Measurements from ENCODE around the gene INPP5A.

Gene INPP5A

DNA sequence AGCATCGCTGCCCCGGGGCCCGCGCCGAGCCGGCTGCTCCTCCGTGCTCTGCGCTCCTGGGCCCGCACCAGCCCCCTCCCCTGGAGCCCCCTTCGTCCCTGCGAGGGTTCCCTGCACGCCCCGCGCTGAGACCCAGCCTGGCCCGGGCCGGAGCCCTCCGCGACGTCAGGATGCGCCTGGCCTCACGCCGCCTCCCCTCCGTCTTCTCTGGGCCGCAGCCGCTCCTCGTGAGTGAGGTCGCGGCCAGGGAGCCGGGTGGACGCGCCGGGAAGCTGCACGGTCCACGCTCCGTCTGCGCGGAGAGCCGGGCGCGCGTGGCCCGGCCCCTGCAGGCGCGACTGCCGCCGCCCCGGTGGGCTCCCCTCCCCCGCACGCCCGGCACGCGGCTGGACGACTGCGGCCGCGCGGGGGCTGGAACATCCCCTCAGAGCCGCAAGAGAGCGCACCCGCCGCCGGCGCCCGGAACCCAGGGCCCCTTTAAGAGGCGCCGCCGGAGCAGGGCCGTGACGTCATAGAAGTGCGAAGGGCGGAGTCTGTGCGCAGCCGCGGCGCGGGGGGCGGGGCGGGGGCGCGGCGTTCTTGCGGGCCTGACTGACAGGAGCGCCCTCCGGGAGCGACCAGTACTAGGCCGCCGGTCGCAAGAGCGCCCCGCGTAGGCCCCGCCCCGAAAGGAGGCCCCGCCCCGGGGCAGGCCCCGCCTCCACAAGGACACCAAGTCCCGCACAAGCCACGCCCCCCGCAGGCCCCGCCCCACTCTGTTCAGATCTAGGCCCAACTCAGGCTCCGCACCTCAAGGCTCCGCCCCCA is 507 bp upstream of the INPP5A start:
- FAIRE-seq = no peak

DNA sequence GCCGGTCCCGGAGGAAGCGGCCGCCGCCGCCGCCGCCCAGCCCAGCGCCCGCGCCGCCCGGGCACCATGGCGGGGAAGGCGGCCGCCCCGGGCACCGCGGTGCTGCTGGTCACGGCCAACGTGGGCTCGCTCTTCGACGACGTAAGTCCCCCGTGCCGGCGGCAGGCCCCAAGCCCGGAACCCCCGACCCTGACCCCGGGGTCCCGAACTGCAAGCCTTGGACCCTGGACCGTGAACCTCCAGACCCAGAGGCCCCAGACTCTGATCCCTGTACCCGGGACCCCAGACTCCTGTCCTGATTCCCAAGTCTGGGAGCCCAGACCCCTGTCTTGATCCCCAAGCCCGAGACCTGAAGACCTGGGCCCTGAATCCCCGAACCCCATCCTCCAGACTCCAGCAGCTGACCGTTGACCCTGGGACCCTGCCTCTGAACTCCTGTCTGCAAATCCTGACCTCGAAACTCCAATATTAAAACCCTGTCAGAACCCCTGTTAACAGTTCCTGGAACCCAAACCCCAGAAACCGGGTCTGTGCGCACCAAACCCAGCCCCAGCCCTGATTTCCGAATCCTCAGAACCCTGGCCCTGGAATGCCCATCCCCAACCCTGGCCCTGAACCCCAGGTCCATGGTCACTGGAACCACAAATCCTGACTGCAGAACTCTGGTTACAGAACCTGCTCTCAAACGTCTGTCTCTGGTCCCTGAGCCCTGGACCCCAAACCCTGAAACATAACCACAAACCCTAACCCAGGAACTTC is 623 bp downstream of the INPP5A start:
- no peak for FAIRE-seq

DNA sequence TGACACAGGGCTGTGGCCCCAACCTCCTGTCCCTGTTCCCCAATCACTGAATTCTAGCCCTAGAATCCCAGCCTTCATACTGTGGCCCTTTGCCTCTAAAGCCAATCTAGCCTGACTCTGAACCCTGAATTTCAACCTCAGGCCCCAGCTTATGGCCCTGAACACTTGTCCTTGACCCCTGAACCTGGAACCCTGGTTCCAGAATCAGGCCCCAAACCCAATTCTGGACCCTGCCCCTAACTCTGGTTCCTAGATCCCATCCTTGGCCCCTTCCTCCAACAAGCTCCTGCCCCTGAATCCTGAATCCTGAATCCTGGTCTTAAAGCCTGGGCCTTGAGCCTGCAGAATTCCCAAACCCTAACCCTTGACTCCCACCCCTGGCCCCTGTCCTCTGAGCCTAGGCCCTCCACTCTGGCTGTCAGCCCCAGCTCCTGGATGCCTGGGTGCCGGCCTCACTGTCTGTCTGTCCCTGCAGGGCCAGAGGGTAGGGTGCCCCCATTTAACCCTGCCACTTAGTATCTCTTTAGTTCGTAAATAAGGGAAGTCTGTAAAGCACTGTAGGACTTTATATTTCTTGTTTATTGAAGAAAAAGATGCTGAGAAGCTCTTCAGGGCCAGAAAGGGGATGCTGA is 1.3 kb downstream of the INPP5A start:
- FAIRE-seq = no peak

DNA sequence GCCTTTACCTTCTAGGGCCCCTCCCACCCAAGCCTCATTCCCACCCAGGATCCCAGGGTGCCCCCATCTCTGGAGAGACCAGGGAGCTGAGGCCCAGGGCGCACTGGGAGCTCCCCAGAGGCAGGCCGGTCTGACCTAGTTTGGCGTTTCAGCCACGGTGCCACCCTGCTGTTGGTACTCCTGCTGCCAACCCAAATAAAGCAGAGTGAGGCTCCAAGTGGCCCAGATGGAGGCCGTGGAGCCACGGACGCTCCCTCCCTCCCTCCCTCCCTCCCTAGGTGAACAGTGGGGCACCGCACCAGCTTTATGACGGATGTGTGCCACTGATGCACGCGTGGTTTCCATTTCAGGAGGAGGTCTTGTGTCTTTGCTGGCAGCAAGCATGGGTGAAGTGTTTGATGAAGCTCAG is 1.8 kb downstream of the INPP5A start:
- no peak for FAIRE-seq

DNA sequence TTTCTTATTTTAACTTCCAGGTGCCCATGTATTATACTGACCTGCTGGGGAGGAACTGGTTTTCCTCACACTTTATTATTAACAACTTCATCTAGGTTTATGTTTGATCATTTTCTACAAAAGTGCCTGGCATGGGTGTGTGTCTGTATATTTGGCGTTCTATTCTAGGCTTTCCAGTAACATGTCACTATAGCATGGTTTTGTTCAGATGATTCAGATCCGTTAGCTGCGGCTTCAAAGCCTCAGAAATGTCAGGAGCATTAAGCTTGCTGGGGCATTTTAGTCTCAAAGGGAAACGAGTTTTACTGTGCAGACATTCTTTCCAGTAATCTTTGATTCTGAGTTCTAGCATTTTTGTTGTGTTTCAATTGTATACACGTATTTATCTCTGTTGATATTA is 2.3 kb downstream of the INPP5A start:
- FAIRE-seq = no peak

DNA sequence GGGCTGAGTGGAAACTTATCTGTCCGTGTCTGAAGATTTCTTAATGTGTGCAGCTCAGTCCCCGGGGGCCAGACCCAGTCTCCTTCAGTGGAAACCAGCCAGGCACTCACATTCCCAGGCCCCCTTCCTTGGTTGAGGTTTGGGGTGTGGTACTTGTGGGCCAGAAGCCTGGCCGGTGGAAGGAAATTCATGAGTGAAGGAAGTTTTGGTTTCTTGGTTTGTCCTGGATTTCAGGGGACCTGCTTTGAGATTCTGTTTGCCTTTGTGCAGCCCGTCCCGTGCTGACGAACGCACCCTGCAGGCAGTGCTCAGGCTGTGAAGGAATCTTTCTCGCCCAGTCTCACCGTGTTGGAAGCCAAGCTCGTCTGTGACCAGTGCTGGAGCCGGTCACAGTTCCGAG is 2.9 kb downstream of the INPP5A start:
- FAIRE-seq = no peak

DNA sequence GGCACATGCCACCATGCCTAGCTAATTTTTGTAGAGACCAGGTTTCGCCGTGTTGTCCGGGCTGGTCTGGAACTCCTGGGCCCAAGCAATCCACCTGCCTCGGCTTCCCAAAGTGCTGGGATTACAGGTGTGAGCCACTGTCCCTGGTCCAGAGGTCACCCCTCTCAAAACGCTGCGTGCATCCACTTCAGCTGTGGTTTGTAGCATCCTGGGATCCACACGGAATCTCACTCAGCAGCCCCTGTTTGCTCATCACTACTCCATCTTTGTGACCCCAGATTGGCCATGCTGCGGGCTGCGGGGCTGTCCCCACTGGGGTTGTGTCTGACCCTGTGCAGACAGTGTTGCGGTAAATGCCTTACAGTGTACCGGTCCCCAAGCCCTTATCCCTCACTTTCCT is 3.5 kb downstream of the INPP5A start:
- no peak for FAIRE-seq

DNA sequence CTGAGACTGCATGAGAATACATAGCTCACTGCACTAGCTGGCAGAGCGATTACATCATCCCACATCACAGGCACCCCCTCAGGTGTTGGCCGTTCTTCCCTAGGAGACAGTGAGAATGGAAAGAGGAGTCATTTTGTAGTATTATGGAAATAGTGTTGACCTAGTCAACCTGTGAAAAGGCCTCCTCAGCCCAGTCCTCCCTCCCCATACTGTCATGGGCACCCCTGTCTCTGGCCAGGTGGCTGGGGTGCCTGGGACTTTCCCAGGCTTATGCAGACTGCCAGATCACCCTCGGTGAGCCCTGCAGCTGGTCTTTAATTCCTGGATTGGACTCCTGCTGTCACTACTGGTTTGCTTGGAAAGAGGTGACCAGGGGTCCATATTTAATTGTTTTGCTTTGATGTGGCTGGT is 4.0 kb downstream of the INPP5A start:
- no peak for FAIRE-seq

DNA sequence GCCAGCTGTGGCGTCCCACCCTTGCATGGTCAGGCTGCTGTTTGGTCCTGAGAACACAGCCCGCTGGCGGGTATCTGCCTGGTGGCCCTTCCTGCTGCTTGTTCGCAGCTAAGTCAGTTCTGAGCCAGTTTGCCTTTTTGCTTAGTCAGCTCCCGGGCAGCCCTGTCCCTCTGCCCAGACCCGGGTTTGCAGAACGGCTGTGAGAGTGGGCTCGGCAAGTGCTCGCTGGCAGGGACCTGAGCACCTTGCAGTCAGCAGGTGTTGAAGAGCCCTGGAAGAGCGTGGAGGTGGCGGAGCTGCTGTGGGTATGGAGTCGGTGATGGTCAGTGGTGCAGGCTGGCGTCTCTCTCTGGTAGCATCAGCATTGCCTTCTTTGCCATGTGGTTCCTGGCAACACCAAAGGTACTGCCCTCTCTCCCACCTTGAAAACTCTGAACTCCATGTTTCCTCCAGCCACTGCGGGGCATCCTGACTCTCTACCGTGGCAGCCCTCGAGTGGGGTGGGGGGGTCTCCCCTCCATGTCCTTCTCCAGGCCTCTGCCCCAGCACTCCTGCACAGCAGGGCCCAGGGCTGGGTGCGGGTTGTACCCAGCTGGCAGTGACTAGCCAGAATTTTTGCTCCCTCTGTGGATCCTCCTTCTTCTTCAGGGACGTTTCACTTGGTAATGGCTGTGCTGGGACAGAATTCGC is 4.6 kb downstream of the INPP5A start:
- no peak for FAIRE-seq

DNA sequence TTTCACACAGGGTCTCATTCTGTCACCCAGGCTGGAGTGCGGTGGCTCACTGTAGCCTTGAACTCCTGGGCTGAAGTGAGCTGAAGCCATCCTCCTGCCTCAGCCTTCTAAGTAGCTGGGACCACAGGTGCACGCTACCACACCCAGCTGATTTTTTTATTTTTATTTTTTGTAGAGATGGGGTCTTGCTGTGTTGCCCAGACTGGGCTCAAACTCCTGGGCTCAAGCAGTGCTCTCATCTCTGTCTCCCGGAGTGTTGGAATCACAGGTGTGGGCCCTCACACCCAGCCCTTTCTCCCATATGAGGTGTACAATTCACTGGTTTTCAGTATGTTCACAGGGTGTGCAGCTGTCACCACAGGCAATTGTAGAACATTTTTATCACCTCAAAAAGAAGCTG is 5.2 kb downstream of the INPP5A start:
- no peak for FAIRE-seq

DNA sequence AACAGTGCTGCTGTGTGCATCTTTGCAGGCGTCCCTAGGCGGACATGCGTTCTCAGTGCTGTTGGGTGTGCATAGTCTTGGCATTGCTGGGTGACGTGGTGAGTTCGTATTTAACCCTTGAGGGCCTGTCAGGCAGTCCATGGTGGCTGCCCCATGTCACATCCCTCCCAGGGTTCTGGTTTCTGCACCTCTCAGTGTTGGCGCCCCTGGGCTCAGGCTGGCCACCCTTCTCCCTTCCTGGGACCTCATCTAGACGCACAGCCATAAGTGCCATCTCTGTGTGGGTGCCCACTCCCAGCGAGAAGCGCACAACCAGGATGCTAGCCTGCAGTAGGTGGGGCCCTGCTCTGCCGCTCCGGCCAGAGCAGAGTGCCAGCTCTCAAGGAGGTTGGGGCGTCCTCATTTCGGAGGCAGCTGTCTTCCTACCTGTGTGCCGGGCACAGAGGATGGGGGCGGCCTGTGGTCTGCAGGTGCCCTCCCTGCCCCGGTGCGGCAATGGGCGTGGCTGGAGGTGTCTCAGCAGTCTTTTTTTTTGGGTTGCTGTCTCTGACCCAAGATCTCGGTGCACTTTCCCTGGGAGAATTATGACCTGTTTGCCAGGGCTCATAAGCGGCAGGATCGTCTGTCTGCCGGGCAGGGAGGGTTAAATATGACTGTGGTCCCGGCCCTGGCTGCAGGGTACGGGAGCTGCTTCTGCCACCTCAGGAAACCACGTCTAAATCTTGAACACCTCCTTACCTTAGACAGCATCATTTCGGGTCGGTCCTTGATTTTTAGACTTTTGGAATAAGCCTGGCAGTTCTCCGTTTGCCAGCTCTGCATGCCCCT is 6.5 kb downstream of the INPP5A start:
- no peak for FAIRE-seq

DNA sequence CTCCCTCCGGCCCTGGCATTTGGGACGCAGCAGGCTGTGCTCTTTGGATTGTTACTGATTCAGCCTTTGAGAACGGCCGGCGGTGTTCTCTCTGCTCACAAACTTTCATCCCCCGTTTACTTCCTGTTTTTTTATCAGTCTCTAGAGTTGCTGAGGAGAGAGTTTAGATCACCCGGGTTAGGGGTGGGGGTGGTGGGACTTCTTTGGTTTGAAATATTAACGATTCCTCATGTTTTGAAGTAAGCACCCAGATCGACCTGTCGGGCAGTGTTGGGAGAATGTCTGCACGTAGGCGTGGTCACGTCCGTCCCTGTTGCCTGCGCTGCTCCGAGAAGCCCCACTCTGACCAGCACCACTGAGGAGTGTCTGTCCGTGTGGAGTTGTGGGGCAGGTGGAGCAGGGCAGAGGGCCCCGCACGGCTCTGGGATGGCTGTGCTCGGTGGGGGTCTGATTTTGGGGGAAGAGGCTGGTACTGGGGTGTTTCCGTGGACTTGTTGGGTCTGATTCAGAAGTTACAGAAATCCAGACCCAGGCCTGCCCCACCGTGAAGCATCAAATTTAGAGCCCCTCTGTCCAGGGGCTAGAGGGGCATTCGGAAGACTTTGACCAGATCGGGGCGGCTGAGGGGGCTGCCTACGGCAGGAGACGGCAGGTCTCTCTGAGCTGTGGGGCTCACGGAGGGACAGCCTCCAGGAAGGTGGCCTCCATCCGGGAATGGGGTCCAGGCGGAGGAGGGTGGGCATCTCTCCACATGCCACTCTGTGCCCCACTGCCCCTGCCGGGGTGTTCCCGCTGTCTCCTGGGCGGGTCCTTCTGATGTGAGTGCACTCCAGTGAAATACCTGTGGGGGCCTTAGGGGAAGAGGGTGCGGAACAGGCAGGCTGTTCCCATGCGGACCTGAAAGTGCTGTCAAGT is 7.4 kb downstream of the INPP5A start:
- no peak for FAIRE-seq

DNA sequence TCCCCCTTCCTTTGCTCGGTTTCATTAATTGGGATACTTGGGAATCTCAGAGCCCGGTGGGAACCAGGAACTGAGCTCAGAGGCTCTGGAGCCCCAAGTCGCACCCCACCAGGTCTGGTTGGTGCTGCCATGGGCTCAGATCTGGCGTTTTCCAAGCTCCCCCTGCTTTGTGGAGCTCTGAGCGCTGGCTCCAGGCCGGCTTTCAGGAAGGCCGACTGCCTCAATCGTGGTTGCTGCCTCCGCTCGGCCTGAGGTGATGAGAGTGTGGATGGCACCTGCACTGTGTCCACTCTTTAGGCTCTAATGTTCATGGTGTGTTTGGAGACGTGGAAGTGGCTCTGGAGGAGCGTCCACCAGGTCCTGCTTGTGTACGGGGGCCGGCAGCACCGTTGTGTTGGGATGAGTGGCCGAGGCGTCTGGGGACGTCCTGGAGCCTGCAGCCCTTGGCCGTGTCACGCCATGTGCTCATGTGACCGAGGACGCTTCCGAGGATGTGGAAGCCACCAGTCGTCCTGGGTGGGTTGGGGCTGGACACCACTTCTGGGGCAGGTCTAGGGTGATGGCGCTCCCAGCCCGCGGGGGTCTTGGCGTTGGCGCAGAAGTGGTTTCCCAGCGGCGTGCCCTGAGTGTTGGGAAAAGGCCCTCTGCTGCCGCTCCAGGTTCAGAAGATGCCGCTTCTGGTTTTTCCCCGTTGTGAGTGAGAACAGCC is 8.2 kb downstream of the INPP5A start:
- no peak for FAIRE-seq

DNA sequence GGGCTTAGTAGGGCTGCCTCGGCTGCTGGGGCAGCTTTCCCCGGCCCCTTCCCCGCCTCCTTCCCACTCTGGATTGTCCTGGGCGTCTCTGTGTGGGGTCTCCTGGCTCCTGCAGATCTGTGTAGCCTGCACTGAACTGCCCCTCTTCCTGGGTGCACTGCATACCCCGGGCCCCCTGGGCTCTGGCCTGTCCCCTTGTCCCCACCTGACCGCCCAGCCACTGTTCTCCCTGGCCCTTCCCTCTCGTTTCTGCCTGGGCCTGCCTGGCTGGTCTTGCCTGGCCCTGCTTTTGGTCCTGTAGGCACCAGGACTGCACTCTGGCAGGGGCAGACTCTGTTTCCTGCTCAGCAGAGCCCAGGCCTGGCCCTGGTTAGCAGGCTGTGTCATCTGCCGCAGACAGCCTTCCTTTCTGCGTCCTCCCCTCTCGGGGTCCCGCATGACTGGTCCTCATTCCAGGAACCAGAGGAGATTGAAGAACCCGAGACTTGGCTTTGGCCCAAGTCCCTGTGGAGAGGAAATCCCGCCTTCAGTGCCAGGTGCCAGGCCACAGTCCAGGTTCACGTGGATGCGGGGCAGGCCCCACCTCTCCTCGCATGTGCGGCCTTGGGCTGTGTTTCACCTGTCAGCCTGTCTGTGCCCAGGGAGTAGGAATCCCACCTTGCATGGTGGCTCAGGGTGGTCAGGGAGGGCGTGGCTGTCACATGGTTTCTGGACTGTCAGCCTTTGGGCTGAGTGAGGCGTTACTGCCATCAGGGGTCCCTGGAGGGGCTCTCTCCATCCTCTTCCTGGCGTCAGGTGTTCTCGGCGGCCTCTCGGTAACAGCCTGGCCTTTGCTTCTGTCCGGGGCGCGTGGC is 9.2 kb downstream of the INPP5A start:
- FAIRE-seq = no peak

DNA sequence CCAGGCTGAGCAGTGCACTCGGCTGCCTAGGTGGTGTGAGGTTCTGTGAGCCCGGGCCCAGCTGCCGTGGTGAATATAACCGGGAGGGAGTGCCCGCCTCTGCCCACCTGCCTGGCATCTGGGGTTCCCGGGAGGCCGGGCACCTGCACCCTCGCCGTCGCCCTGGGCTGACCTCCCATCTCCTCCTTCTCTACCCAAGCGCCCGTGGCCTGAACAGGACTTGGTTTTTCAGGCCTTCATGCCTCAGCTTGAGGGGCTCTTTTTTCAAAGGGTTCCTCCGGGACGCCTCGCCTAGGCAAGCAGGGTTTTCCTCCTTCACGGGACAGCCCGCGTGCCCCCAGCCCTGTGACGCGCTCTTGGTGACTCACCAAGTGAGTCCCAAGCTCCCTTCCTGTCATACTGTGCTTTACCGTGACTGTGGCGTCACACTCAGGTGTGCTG is 9.9 kb downstream of the INPP5A start:
- FAIRE-seq = no peak

DNA sequence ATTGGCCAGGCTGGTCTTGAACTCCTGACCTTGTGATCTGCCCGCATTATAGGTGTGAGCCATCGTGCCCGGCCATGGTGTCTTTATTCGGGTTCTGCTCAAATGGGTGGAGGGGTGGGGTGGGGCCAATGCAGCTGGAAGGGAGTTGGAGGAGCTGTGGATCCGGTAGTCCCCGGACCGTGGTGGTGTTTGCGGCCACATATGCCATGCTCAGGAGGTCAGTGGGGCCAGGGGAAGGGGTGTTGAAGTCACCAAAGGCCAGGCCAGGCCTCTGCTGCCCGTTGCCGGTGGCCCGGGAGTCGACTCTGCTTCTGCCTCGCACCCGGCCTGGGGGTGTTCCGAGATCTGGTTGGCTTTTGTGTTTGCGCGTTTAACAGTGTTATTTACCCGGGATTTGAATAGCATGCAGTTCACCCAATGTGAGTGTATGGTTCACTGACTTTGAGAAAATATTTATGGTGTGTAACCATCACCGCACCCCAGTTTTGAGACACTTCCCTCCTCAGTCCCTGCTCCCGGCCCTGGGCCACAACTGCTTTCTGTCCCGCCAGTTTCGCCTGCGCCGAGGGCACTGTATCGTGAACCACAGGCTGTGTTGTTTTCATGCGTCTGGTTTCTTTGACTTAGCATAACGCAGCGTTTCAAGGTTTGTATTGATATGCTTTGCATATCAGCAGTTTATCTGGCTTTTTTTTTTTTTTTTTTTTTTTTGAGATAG is 10.7 kb downstream of the INPP5A start:
- no peak for FAIRE-seq

DNA sequence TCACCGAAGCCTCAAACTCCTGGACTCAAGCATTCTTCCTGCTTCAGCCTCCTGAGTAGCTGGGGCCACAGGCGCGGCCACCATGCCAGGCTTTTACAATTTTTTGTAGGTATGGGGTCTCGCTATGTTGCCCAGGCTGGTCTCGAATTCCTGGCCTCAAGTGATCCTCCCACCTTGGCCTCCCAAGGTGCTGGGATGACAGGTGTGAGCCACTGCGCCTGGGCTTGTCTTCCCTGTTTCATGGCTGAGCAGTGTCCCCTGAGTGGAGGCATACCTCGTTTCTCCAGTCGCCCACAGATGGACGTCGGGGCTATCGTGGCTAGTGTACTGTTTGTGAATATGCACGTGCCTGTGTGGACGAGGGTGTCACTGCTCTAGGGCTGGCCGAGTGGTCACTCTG is 11.3 kb downstream of the INPP5A start:
- no peak for FAIRE-seq

DNA sequence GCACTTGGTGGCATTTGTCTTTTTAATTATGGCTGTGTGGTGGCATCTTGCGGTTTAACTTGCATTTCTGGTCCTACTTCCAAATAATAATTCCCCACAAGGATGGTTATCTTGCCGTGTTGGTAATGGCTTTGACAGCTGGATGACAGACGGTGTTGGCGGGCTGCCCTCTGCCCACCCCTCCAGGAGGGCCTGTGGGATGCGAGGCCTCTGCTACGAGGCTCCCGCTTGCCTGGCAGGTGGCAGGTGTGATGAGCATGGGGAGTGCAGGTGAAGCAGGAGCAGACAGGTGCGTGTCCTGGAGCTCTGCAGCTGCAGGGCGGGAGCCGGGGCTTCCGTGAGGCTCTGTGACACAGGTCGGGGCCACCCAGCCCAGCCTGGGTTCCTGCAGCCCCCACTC is 11.8 kb downstream of the INPP5A start:
- no peak for FAIRE-seq
